Neutrophil (primary cell): ENCODE data around the gene JARID2.

Source experiments
- H3K27ac ChIP-seq: fragments of 200-600 bp; sonication (generic); 2 replicates; pipeline ENCODE4 v1.5.1; 2016; ENCODE audit warnings: mild to moderate bottlenecking, moderate library complexity
- H3K27me3 ChIP-seq: fragments of 200-600 bp; sonication (generic); 2 replicates; pipeline ENCODE4 v1.6.0; 2016; ENCODE audit warnings: mild to moderate bottlenecking
- H3K36me3 ChIP-seq: fragments of 200-600 bp; sonication (generic); 2 replicates; pipeline ENCODE4 v1.5.1; 2017
- H3K4me1 ChIP-seq, 2 experiments: fragments of 200-600 bp in 1 of 2; sonication (generic) in 1 of 2; 1 replicate in 1 of 2; 2 replicates in 1 of 2; pipeline versions ENCODE4 v1.5.1 to v1.6.1; 2013 to 2016; ENCODE audit warnings: low read depth in 1 of 2, low read length in 1 of 2, mild to moderate bottlenecking in 1 of 2, moderate library complexity in 1 of 2; ENCODE audit not compliant: control insufficient read depth in 1 of 2, insufficient read depth in 1 of 2
- H3K4me3 ChIP-seq, 2 experiments: fragments of 200-600 bp in 1 of 2; sonication (generic) in 1 of 2; 1 replicate in 1 of 2; 2 replicates in 1 of 2; pipeline ENCODE4 v1.5.1; 2013 to 2016; ENCODE audit warnings: low read depth in 1 of 2, low read length in 1 of 2, mild to moderate bottlenecking in 1 of 2, moderate library complexity in 1 of 2
- H3K9me3 ChIP-seq: fragments of 200-600 bp; sonication (generic); 2 replicates; pipeline ENCODE4 v1.5.1; 2016
- CTCF ChIP-seq: fragments of 200-600 bp; sonication (generic); IDR thresholded peaks from 2 replicates; pipeline ENCODE4 v1.5.1; 2016; ENCODE audit warnings: antibody characterized with exemption

The JARID2 gene

GRCh38 chr6:15247500-15248450 is 1.9 kb downstream of the JARID2 start:
- peak overlapping the region; percentile 99 to 100 for H3K4me3 ChIP-seq
- peaks cover 56 to 59% of the 10 kb centered on the region in 2 experiments for H3K4me1 ChIP-seq
- H3K9me3 ChIP-seq, result no peaks in the 10 kb centered on the region
- H3K27ac ChIP-seq, result peak overlapping the region; percentile 98
- no peaks in the 10 kb centered on the region for H3K36me3 ChIP-seq
- peak; percentile 67 for TF ChIP-seq CTCF
- no peaks in the 10 kb centered on the region for H3K27me3 ChIP-seq

- Histone ChIP-seq H3K36me3 (no peaks in the 10 kb centered on the region), H3K27ac (peak overlapping the region; percentile 98), H3K27me3 (no peaks in the 10 kb centered on the region), H3K9me3 (no peaks in the 10 kb centered on the region), H3K4me3 (peak overlapping the region; percentile 73 to 78), H3K4me1 (peaks cover 55 to 57% of the 10 kb centered on the region in 2 experiments)
- TF ChIP-seq CTCF, result peak; percentile 35
Measured at GRCh38 chr6:15248451-15249370, 2.8 kb downstream of the JARID2 start.

- Histone ChIP-seq H3K4me1 (peaks cover 55 to 57% of the 10 kb centered on the region in 2 experiments), H3K27ac (peak overlapping the region; percentile 98), H3K4me3 (peak overlapping the region; percentile 73 to 78), H3K9me3 (no peaks in the 10 kb centered on the region), H3K36me3 (no peaks in the 10 kb centered on the region), H3K27me3 (no peaks in the 10 kb centered on the region)
- TF ChIP-seq CTCF, result no peak
Measured at GRCh38 chr6:15249371-15250019, 3.6 kb downstream of the JARID2 start.

DNA sequence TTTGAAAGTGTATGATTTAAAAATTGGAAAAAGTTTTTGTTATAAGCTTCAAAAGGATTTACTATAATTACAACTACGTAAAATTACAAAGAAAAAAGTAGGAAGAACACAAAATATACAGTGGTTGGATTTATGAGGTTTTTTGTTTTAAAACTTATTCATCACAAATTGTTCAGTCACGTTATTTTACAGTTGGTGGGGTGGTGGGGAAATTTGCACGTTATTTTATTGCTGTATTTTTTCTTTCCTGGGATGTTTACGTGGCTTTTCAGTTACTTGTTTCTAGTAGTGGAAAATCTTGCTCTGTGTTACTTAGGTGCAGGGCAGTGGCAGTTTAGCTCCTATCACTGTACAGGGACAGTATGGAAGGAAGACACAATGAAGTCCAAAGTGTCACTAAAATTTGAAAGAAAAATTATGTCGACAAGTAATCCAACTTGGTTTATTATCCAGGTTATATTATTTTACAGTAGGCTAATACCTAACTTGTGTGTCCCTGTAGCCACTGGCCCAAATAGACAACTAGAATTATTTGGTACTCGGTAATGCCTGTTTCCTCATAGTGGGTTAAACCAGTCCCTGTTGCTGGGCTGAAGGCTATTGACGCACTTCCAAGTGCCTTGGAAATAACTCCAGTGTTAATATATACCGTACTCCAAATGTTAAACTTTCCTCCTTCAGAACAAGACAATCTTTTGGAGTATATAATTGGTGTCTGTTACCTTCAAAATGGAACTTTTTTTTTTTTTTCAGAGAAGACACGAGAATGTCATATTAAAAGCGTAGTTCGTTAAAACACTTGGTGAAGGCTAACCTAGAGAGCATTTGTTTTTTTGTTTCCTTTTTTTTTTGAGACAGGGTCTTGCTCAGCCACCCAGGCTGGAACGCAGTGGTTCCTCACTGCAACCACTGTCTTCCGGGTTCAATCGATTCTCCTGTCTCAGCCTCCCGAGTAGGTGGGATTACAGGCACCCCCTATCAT is 4.6 kb downstream of the JARID2 start:
- Histone ChIP-seq H3K9me3 (no peaks in the 10 kb centered on the region), H3K27me3 (no peaks in the 10 kb centered on the region), H3K4me3 (peak overlapping the region in 1 of 2 experiments; percentile 78), H3K27ac (peak overlapping the region; percentile 98), H3K4me1 (peaks cover 55 to 61% of the 10 kb centered on the region in 2 experiments), H3K36me3 (no peaks in the 10 kb centered on the region)
- no peak for TF ChIP-seq CTCF
